Ishikawa (cell line): ENCODE results near the gene LURAP1L.
A peak's percentile ranks its signal among the peaks of the same experiment; 100 is the strongest.

ENCODE experiments used
- CEBPB ChIP-seq: IDR thresholded peaks from 2 replicates; pipeline ENCODE4 v1.6.1; 2012
- CREB1 ChIP-seq: IDR thresholded peaks from 2 replicates; pipeline ENCODE4 v1.6.1; 2012; ENCODE audit warnings: low read depth
- EGR1 ChIP-seq: IDR thresholded peaks from 2 replicates; pipeline ENCODE4 v1.6.1; 2012
- EP300 ChIP-seq: IDR thresholded peaks from 2 replicates; pipeline ENCODE4 v1.6.1; 2012; ENCODE audit warnings: borderline replicate concordance
- FOXM1 ChIP-seq: IDR thresholded peaks from 2 replicates; pipeline ENCODE4 v1.6.1; 2012; ENCODE audit warnings: low read depth, borderline replicate concordance
- NFIC ChIP-seq: IDR thresholded peaks from 2 replicates; pipeline ENCODE4 v1.6.1; 2012
- RAD21 ChIP-seq: IDR thresholded peaks from 2 replicates; pipeline ENCODE4 v1.6.1; 2012; ENCODE audit warnings: low read depth
- REST ChIP-seq: IDR thresholded peaks from 2 replicates; pipeline ENCODE4 v1.6.1; 2012; ENCODE audit warnings: low read depth, mild to moderate bottlenecking
- TAF1 ChIP-seq: IDR thresholded peaks from 2 replicates; pipeline ENCODE4 v1.6.1; 2012; ENCODE audit warnings: low read depth, mild to moderate bottlenecking
- TCF12 ChIP-seq: IDR thresholded peaks from 2 replicates; pipeline ENCODE4 v1.6.1; 2012; ENCODE audit warnings: low read depth
- TEAD4 ChIP-seq: IDR thresholded peaks from 2 replicates; pipeline ENCODE4 v1.6.1; 2012
- USF1 ChIP-seq: IDR thresholded peaks from 2 replicates; pipeline ENCODE4 v1.6.1; 2012
- YY1 ChIP-seq: IDR thresholded peaks from 2 replicates; pipeline ENCODE4 v1.6.1; 2012; ENCODE audit warnings: low read depth
- ZBTB7A ChIP-seq: IDR thresholded peaks from 2 replicates; pipeline ENCODE4 v1.6.1; 2012; ENCODE audit warnings: low read depth
- TF ChIP-seq, protein P1 (sequence below): IDR thresholded peaks from 2 replicates; pipeline ENCODE4 v1.6.1; 2012

The LURAP1L gene, protein sequence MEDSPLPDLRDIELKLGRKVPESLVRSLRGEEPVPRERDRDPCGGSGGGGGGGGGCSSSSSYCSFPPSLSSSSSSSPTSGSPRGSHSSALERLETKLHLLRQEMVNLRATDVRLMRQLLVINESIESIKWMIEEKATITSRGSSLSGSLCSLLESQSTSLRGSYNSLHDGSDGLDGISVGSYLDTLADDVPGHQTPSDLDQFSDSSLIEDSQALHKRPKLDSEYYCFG

GRCh38 chr9:12774861-12775678, at the start of gene LURAP1L:
Gene LURAP1L, plus strand, starts transcription at chr9:12775020. Its CDS starts 696 bp downstream, at chr9:12775716.
- TF ChIP-seq, protein P1, sequence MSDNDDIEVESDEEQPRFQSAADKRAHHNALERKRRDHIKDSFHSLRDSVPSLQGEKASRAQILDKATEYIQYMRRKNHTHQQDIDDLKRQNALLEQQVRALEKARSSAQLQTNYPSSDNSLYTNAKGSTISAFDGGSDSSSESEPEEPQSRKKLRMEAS = peak; percentile 53; the same call in 1 of the 2 replicates
- TF ChIP-seq YY1 = no peak
- TF ChIP-seq EGR1 = no peak
- no peak for TF ChIP-seq CEBPB
- TF ChIP-seq CREB1 = 0 out of 2 replicates have a peak, but pooled peaks have one; percentile 17

- TF ChIP-seq USF1 (no peak), CREB1 (no peak)
Observed at GRCh38 chr9:12726795-12727194, 48.0 kb upstream of the LURAP1L start.

DNA sequence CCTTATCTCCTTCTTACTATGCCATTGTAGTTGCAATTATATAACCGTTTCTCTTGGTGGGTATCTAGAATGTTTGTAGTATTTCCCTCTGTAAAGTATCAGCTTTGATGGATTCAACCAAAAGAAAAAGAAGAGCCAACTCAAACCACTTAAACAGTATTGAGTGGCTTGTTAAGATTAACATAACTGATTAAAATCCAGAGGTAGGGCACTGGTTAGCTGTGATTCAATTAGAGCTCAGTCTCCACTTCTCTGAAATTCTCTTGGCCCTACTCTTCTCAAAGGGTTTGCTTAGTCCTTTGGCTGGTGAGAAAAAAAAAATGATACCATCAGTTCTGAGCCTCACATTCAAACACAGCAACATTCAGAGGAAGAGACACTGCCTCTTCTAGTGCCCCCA, 44.6 kb upstream of the LURAP1L start:
- TF ChIP-seq EGR1 (no peak), CREB1 (no peak), REST (no peak), FOXM1 (no peak)

GRCh38 chr9:12730927-12731326, 43.9 kb upstream of the LURAP1L start:
- TF ChIP-seq USF1 (no peak), TCF12 (no peak), FOXM1 (no peak), RAD21 (no peak)
- TF ChIP-seq, protein P1 = no peak

DNA sequence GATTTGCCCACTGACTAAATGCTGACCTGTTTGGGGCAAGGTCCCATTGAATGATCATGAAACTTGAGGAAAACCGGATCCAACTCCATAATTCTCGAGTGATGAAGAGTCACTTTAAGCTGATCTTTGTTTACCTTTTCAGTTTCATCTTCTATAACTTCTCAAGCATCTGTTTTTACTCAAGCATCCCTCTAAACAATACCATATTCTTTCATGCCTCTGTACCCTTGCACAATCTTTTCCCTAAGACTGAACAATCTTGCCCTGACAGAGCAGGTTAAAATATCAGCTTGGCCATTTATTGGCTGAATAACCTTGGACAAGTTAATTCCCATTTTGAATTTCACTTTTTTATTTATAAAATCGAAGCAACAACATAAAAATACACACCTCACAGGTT, 41.8 kb upstream of the LURAP1L start:
- no peak for TF ChIP-seq EGR1
- TF ChIP-seq USF1 = no peak
- no peak for TF ChIP-seq NFIC
- TF ChIP-seq YY1 = no peak
- no peak for TF ChIP-seq RAD21
- no peak for TF ChIP-seq CREB1
- no peak for TF ChIP-seq REST
- no peak for TF ChIP-seq CEBPB
- TF ChIP-seq, protein P1 = no peak
- TF ChIP-seq EP300 = no peak
- no peak for TF ChIP-seq TCF12
- TF ChIP-seq ZBTB7A = no peak
- no peak for TF ChIP-seq TAF1
- no peak for TF ChIP-seq FOXM1
- no peak for TF ChIP-seq TEAD4

GRCh38 chr9:12735665-12736064, 39.2 kb upstream of the LURAP1L start:
- TF ChIP-seq CREB1 (no peak), YY1 (no peak)
